ENCODE data around the gene KDM1B. TPM values are rescaled to one million over a fixed set of nuclear protein-coding genes. Genes with fewer than 3 reads are reported as not detected.

The KDM1B gene
- total RNA-seq = 11.7 and 16.0 TPM in 2 replicates

GRCh38 chr6:18155150-18155863 is at the start of gene KDM1B:
Gene KDM1B (plus strand): TSS chr6:18155422. CDS start chr6:18159896, 4,474 bp downstream.

GRCh38 chr6:18122128-18123093 is 32.8 kb upstream of the KDM1B start, which contains the start of gene NHLRC1:
Gene NHLRC1 (minus strand): TSS chr6:18122677. CDS start chr6:18122606, 71 bp downstream.

GRCh38 chr6:18154507-18155149 is 594 bp upstream of the KDM1B start, which contains the start of gene TPMT:
Gene TPMT (minus strand): TSS chr6:18155077. CDS start chr6:18149127, 5,950 bp downstream.

GRCh38 chr6:18264219-18264922 is 109.1 kb downstream of the KDM1B start, which contains the start of gene DEK:
Gene DEK (minus strand): TSS chr6:18264530. CDS start chr6:18263987, 543 bp downstream.

Other genes starting within 250 kb of the KDM1B start
- gene KIF13A, start 167.8 kb upstream of the KDM1B start, total RNA-seq = 32.8 and 39.0 TPM in 2 replicates
- 1.8 and 3.9 TPM in 2 replicates for gene NHLRC1, start 32.7 kb upstream of the KDM1B start, total RNA-seq
- 14.9 and 16.9 TPM in 2 replicates for gene TPMT, start 345 bp upstream of the KDM1B start, total RNA-seq
- gene DEK, start 109.1 kb downstream of the KDM1B start, total RNA-seq = 120 and 143 TPM in 2 replicates
- gene RNF144B, start 231.9 kb downstream of the KDM1B start, total RNA-seq = 32.5 and 38.2 TPM in 2 replicates

Measured in airway epithelial cell (primary cell).